NCI-H2107 (cell line): ENCODE measurements around the gene SHLD2.
"Not testable (repeated sequence)": the region's sequence is repeated elsewhere in the genome, so short reads cannot be mapped to it uniquely, and the experiment has no call there.

Source experiments
- DNase-seq: peaks from one replicate; lab custom pipeline; 2025; lab: John Stamatoyannopoulos, UW

SHLD2 gene

GRCh38 chr10:87085537-87085936, 9.5 kb upstream of the SHLD2 start:
- no peak for DNase-seq

- no peak for DNase-seq
Measured at GRCh38 chr10:87089746-87090145, 5.3 kb upstream of the SHLD2 start.

- DNase-seq, result no peak
Measured at GRCh38 chr10:87090779-87091178, 4.2 kb upstream of the SHLD2 start.

- no peak for DNase-seq
Measured at GRCh38 chr10:87092376-87092860, 2.6 kb upstream of the SHLD2 start.

GRCh38 chr10:87092861-87093631, 2.0 kb upstream of the SHLD2 start:
- no peak for DNase-seq

GRCh38 chr10:87093632-87094372, 1.2 kb upstream of the SHLD2 start:
- no peak for DNase-seq

- no peak for DNase-seq
Measured at GRCh38 chr10:87095236-87095945, 385 bp downstream of the SHLD2 start.

GRCh38 chr10:87101996-87102395, 7.0 kb downstream of the SHLD2 start:
- no peak for DNase-seq

- DNase-seq, result not testable (repeated sequence)
Measured at GRCh38 chr10:87104727-87105126, 9.7 kb downstream of the SHLD2 start.

- no peak for DNase-seq
Measured at GRCh38 chr10:87105446-87106124, 10.6 kb downstream of the SHLD2 start.

- DNase-seq, result not testable (repeated sequence)
Measured at GRCh38 chr10:87118122-87118521, 23.1 kb downstream of the SHLD2 start.

- DNase-seq, result not testable (repeated sequence)
Measured at GRCh38 chr10:87119029-87119428, 24.0 kb downstream of the SHLD2 start.

- DNase-seq, result not testable (repeated sequence)
Measured at GRCh38 chr10:87123351-87123750, 28.3 kb downstream of the SHLD2 start.

- DNase-seq, result not testable (repeated sequence)
Measured at GRCh38 chr10:87127048-87127447, 32.0 kb downstream of the SHLD2 start.

GRCh38 chr10:87127607-87128156, 32.7 kb downstream of the SHLD2 start:
- DNase-seq, result not testable (repeated sequence)

- DNase-seq, result not testable (repeated sequence)
Measured at GRCh38 chr10:87132176-87132575, 37.2 kb downstream of the SHLD2 start.

- DNase-seq, result not testable (repeated sequence)
Measured at GRCh38 chr10:87133936-87134335, 38.9 kb downstream of the SHLD2 start.

GRCh38 chr10:87134440-87134839, 39.4 kb downstream of the SHLD2 start:
- DNase-seq, result not testable (repeated sequence)

- not testable (repeated sequence) for DNase-seq
Measured at GRCh38 chr10:87137478-87137877, 42.5 kb downstream of the SHLD2 start.

- DNase-seq, result not testable (repeated sequence)
Measured at GRCh38 chr10:87142230-87143108, 47.5 kb downstream of the SHLD2 start.

GRCh38 chr10:87143109-87143418, 48.1 kb downstream of the SHLD2 start:
- DNase-seq, result not testable (repeated sequence)
